H1 (cell line): ENCODE measurements around the gene ATP23. TPM values are rescaled to one million over a fixed set of nuclear protein-coding genes. Genes with fewer than 3 reads are reported as not detected.
A peak's percentile ranks its signal among the peaks of the same experiment; 100 is the strongest.

ENCODE experiments used
- CTCF ChIA-PET: fragments of 300-600 bp; sonication (Branson Sonifier 250); formaldehyde crosslinking; loops from one replicate; lab custom pipeline; 2021; ENCODE audit not compliant: partially characterized antibody; lab: Charles Lee
- POLR2A ChIA-PET: fragments of 300-600 bp; sonication (Branson Sonifier 250); formaldehyde crosslinking; loops from one replicate; lab custom pipeline; 2021; ENCODE audit warnings: inconsistent platforms; ENCODE audit not compliant: partially characterized antibody; lab: Charles Lee
- DNase-seq, 2 experiments: peaks; one replicate each; pipeline versions ENCODE4 v3.0.0 to v3.0.0-alpha.2; 2010 to 2022; ENCODE audit warnings: low spot score in 2 of 2, low read depth in 1 of 2, mixed read lengths in 1 of 2
- FAIRE-seq: peaks from 2 replicates; lab custom pipeline; 2011; peaks lifted over from hg19 to GRCh38; lab: Jason Lieb, UNC
- H2AFZ ChIP-seq: 2 replicates; pipeline ENCODE4 v1.8.1; 2012; ENCODE audit warnings: low read length, inconsistent platforms
- H2AK5ac ChIP-seq: 2 replicates; pipeline ENCODE4 v1.6.1; 2013; ENCODE audit warnings: low read depth, low read length
- H2BK120ac ChIP-seq: replicated peaks from 2 replicates; pipeline ENCODE3; 2013; ENCODE audit warnings: low read depth, low read length, inconsistent platforms
- H2BK12ac ChIP-seq: 2 replicates; pipeline ENCODE4 v1.6.1; 2013; ENCODE audit warnings: low read depth, low read length
- H2BK15ac ChIP-seq: 2 replicates; pipeline ENCODE4 v1.6.1; 2013; ENCODE audit warnings: low read length
- H2BK20ac ChIP-seq: 2 replicates; pipeline ENCODE4 v1.6.1; 2013; ENCODE audit warnings: low read length
- H2BK5ac ChIP-seq: 2 replicates; pipeline ENCODE4 v1.6.1; 2013; ENCODE audit warnings: low read depth, low read length
- H3K14ac ChIP-seq: 2 replicates; pipeline ENCODE4 v1.6.1; 2013; ENCODE audit warnings: inconsistent platforms; ENCODE audit not compliant: insufficient read length
- H3K18ac ChIP-seq: 2 replicates; pipeline ENCODE4 v1.6.1; 2013; ENCODE audit warnings: low read length; ENCODE audit errors: extremely low read depth
- H3K23ac ChIP-seq: 2 replicates; pipeline ENCODE4 v1.6.1; 2013; ENCODE audit warnings: inconsistent platforms; ENCODE audit not compliant: insufficient read length
- H3K23me2 ChIP-seq: 2 replicates; pipeline ENCODE4 v1.6.1; 2013; ENCODE audit warnings: low read depth, low read length
- H3K27ac ChIP-seq: 2 replicates; pipeline ENCODE4 v1.6.1; 2011; ENCODE audit warnings: low read depth, low read length, inconsistent platforms
- H3K27me3 ChIP-seq, 4 experiments: replicated peaks in 1 of 4; 1 replicate in 1 of 4; 2 replicates in 3 of 4; pipeline versions ENCODE4 v1.6.1 to v1.8.1; 2011 to 2013; ENCODE audit warnings: low read length in 3 of 4, mild to moderate bottlenecking in 3 of 4, inconsistent platforms in 2 of 4, mixed read lengths in 2 of 4, moderate library complexity in 1 of 4; ENCODE audit not compliant: control insufficient read depth in 3 of 4, insufficient read depth in 3 of 4; ENCODE audit errors: extremely low read depth in 1 of 4
- H3K36me3 ChIP-seq, 4 experiments: 2 replicates each; pipeline versions ENCODE4 v1.6.1 to v1.8.1; 2011 to 2013; ENCODE audit warnings: mild to moderate bottlenecking in 4 of 4, low read length in 3 of 4, moderate library complexity in 2 of 4, control low read depth in 1 of 4, inconsistent platforms in 1 of 4; ENCODE audit not compliant: insufficient read depth in 4 of 4, control insufficient read depth in 2 of 4
- H3K4ac ChIP-seq: replicated peaks from 2 replicates; pipeline ENCODE3; 2013; ENCODE audit warnings: low read length, low read depth, mixed read lengths, inconsistent platforms; ENCODE audit not compliant: insufficient read length
- H3K4me1 ChIP-seq, 4 experiments: replicated peaks in 1 of 4; 1 replicate in 1 of 4; 2 replicates in 3 of 4; pipeline versions ENCODE4 v1.6.1 to v1.8.1; 2011 to 2013; ENCODE audit warnings: low read length in 3 of 4, inconsistent platforms in 2 of 4, mixed read lengths in 1 of 4; ENCODE audit not compliant: insufficient read depth in 4 of 4, control insufficient read depth in 3 of 4
- H3K4me2 ChIP-seq, 2 experiments: 2 replicates each; pipeline versions ENCODE4 v1.6.1 to v1.8.1; 2011 to 2013; ENCODE audit warnings: low read depth in 2 of 2, low read length in 2 of 2, control low read depth in 1 of 2, inconsistent platforms in 1 of 2, mild to moderate bottlenecking in 1 of 2; ENCODE audit not compliant: insufficient read depth in 1 of 2
- H3K4me3 ChIP-seq, 4 experiments: fragments of 200-600, 300-600 bp in 1 of 4; sonication (generic), shearing (Covaris generic), sonication (Bioruptor Twin) in 1 of 4; 2 replicates each; pipeline versions ENCODE4 v1.5.1 to v1.8.1; 2011 to 2016; ENCODE audit warnings: low read length in 4 of 4, low read depth in 3 of 4, control low read depth in 2 of 4, inconsistent platforms in 2 of 4, mild to moderate bottlenecking in 2 of 4, mixed read lengths in 1 of 4, moderate library complexity in 1 of 4; ENCODE audit not compliant: insufficient read depth in 2 of 4; ENCODE audit errors: extremely low read depth in 1 of 4
- H3K56ac ChIP-seq: replicated peaks from 2 replicates; pipeline ENCODE3; 2013; ENCODE audit warnings: low read depth, mild to moderate bottlenecking, mixed read lengths, low read length, inconsistent platforms; ENCODE audit not compliant: insufficient read length
- H3K79me1 ChIP-seq: 2 replicates; pipeline ENCODE4 v1.6.1; 2013; ENCODE audit warnings: low read depth, low read length, control low read depth
- H3K79me2 ChIP-seq, 2 experiments: 2 replicates each; pipeline versions ENCODE4 v1.6.1 to v1.8.1; 2012 to 2013; ENCODE audit warnings: low read length in 2 of 2, mild to moderate bottlenecking in 2 of 2, inconsistent platforms in 1 of 2; ENCODE audit not compliant: insufficient read depth in 2 of 2, control insufficient read depth in 1 of 2
- H3K9ac ChIP-seq, 4 experiments: replicated peaks in 1 of 4; 1 replicate in 1 of 4; 2 replicates in 3 of 4; pipeline versions ENCODE4 v1.6.1 to v1.8.1; 2011 to 2013; ENCODE audit warnings: low read depth in 3 of 4, low read length in 3 of 4, control low read depth in 2 of 4, mild to moderate bottlenecking in 2 of 4, moderate library complexity in 2 of 4, inconsistent platforms in 1 of 4; ENCODE audit errors: extremely low read depth in 1 of 4
- H3K9me3 ChIP-seq, 2 experiments: 2 replicates each; pipeline versions ENCODE4 v1.6.1 to v1.8.1; 2012 to 2013; ENCODE audit warnings: mild to moderate bottlenecking in 2 of 2, moderate library complexity in 2 of 2, control low read depth in 1 of 2, inconsistent platforms in 1 of 2, low read depth in 1 of 2, low read length in 1 of 2, mixed read lengths in 1 of 2; ENCODE audit not compliant: insufficient read depth in 2 of 2
- H4K20me1 ChIP-seq, 2 experiments: replicated peaks in 1 of 2; 2 replicates each; pipeline versions ENCODE3 to v1.8.1; 2011 to 2013; ENCODE audit warnings: inconsistent platforms in 2 of 2, low read length in 2 of 2, mild to moderate bottlenecking in 1 of 2; ENCODE audit not compliant: insufficient read depth in 2 of 2, control insufficient read depth in 1 of 2
- H4K5ac ChIP-seq: 2 replicates; pipeline ENCODE4 v1.6.1; 2013; ENCODE audit warnings: low read length, low read depth, mixed read lengths, inconsistent platforms; ENCODE audit not compliant: insufficient read length
- H4K8ac ChIP-seq: 2 replicates; pipeline ENCODE4 v1.8.0; 2013; ENCODE audit warnings: mild to moderate bottlenecking, moderate library complexity, low read length, inconsistent platforms; ENCODE audit not compliant: insufficient read depth; ENCODE audit errors: extremely low read depth
- H4K91ac ChIP-seq: replicated peaks from 2 replicates; pipeline ENCODE3; 2013; ENCODE audit warnings: low read length, mixed read lengths, inconsistent platforms; ENCODE audit not compliant: insufficient read length
- FOSL1 ChIP-seq: IDR thresholded peaks from 2 replicates; pipeline ENCODE4 v1.6.1; 2011; ENCODE audit warnings: mild to moderate bottlenecking, low read depth, low read length, moderate library complexity; ENCODE audit not compliant: insufficient read depth
- JUN ChIP-seq: IDR thresholded peaks from 2 replicates; pipeline ENCODE4 v1.6.1; 2011; ENCODE audit warnings: low read depth, mild to moderate bottlenecking, improper control_type of control experiment, low read length
- KDM1A ChIP-seq: fragments of 200-600, 300-600 bp; sonication (generic); IDR thresholded peaks from 2 replicates; pipeline ENCODE4 v1.7.1; 2016; ENCODE audit warnings: mild to moderate bottlenecking, low read length, borderline replicate concordance
- NRF1 ChIP-seq: IDR thresholded peaks from 2 replicates; pipeline ENCODE4 v1.6.1; 2011; ENCODE audit warnings: mild to moderate bottlenecking, low read depth, low read length, improper control_type of control experiment
- SIN3A ChIP-seq, 2 experiments: IDR thresholded peaks in 1 of 2; conservative IDR thresholded peaks in 1 of 2; 2 replicates each; pipeline ENCODE4 v1.6.1; 2011 to 2012; ENCODE audit warnings: low read length in 2 of 2, improper control_type of control experiment in 1 of 2, low read depth in 1 of 2, mild to moderate bottlenecking in 1 of 2
- TEAD4 ChIP-seq: IDR thresholded peaks from 2 replicates; pipeline ENCODE4 v1.6.1; 2012; ENCODE audit warnings: low read depth, low read length, inconsistent platforms, mixed read lengths
- YY1 ChIP-seq: IDR thresholded peaks from 2 replicates; pipeline ENCODE4 v1.6.1; 2011; ENCODE audit warnings: low read depth, mild to moderate bottlenecking, low read length
- ZNF274 ChIP-seq: IDR thresholded peaks from 2 replicates; pipeline ENCODE4 v1.7.0; 2012; ENCODE audit warnings: low read length, borderline replicate concordance; ENCODE audit errors: extremely low read depth
- WGBS, 2 experiments: shearing (Covaris generic) in 1 of 2; methylation state at CpG; one replicate each; pipeline versions ENCODE4 v1.1.6 to v1.1.7; 2013 to 2015; ENCODE audit warnings: low lambda C conversion rate in 2 of 2, mixed read lengths in 2 of 2, inconsistent platforms in 1 of 2, low coverage in 1 of 2, missing lambda C conversion rate in 1 of 2; ENCODE audit not compliant: insufficient replicate concordance in 2 of 2, insufficient coverage in 1 of 2, insufficient read length in 1 of 2; ENCODE audit errors: extremely low coverage in 1 of 2, missing lambda C conversion rate in 1 of 2; 5-methylcytosine and 5-hydroxymethylcytosine counted together
- polyA plus RNA-seq, 7 experiments: library from polyadenylated mRNA; depleted of rRNA in 3 of 7; stranded (reverse) in 5 of 7; unstranded in 2 of 7; fragments of >200 nt in 5 of 7; fragments of 200-250 nt in 2 of 7; gene quantifications; 1 replicate in 5 of 7; 2 replicates in 1 of 7; 4 replicates in 1 of 7; pipeline versions ENCODE4 v1.2.1 to v1.2.3, GENCODE V29; 2011 to 2013; ENCODE audit warnings: missing spikeins in 2 of 7, mixed read lengths in 2 of 7
- total RNA-seq: library from RNA; stranded (reverse); fragmentation: NEBNext Ultra II Directional; extraction: Animal tissue kit (Norgen Biotek cat#: 25700); gene quantifications from 2 replicates; pipeline ENCODE4 v1.2.1, GENCODE V29; 2021

The ATP23 gene
- total and polyA plus RNA-seq, 2 of the 8 experiments (the other 6 are each of a cell fraction or from before 2014, with no cell fraction given), result 10.2 to 13.5 TPM

DNA sequence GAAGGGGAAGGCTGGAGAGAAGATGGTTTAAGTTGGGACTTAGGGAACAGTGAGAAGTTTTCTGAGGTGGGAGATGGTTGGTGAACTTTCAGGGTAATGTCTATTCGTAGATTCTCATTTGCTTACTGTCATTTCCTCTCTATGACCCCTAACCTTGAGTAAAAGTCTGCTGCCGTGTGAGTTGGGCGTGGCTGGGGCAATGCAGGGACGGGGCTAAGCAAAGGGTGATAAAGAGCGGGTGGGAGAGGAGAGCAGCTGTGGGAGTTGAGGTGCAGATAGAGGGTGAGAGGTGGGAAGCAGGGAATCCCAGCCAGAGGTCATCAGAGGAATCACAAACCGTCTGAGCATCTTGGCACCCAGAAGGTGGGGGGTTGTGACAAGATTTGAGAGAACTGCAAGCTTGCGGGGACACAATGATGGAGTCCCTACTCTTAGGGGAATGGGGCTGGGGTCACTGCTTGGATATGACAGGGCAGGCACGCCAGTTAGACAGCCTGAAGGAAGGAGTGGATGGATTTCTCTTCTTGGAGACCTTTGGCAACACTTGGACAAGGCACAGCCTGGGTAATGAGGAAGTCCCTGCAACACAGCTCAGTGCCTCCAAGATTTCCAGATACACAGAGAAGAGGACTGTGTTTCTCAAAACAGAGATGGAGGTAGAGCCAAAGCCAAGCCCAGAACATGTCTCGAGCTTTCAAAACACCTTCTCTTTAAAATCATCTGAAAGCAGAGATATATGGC, 49.0 kb upstream of the ATP23 start:
- Histone ChIP-seq H3K9ac (no peak overlapping the region), H3K79me2 (no peaks in the 10 kb centered on the region), H4K5ac (no peak overlapping the region), H2BK120ac (no peak overlapping the region), H4K20me1 (no peaks in the 10 kb centered on the region), H3K4me3 (no peak overlapping the region), H3K14ac (no peak overlapping the region), H3K9me3 (no peaks in the 10 kb centered on the region), H3K23ac (no peak overlapping the region), H2AK5ac (no peak overlapping the region), H3K23me2 (peaks cover 4% of the 10 kb centered on the region; the same call in 1 of the 2 replicates), H2BK12ac (0 out of 2 replicates have a peak overlapping the region, but pooled peaks have one; percentile 17), H2BK15ac (no peak overlapping the region), H3K27me3 (peaks cover 0 to 7% (median 3%) of the 10 kb centered on the region in 4 experiments; a peak in 4 of 7 replicates), H4K8ac (no peak overlapping the region), H4K91ac (no peak overlapping the region), H3K4me2 (no peak overlapping the region), H2BK5ac (no peak overlapping the region), H2BK20ac (no peak overlapping the region; the same call in 1 of the 2 replicates), H2AFZ (no peak overlapping the region), H3K56ac (no peak overlapping the region), H3K4me1 (peaks cover 13 to 44% (median 30%) of the 10 kb centered on the region in 4 experiments), H3K27ac (no peak overlapping the region), H3K79me1 (no peaks in the 10 kb centered on the region), H3K4ac (no peak overlapping the region), H3K36me3 (no peaks in the 10 kb centered on the region), H3K18ac (no peak overlapping the region)
- TF ChIP-seq JUN (no peak), KDM1A (no peak), YY1 (no peak), NRF1 (no peak), ZNF274 (no peak), TEAD4 (no peak), SIN3A (conservative IDR thresholded peaks at IDR 0.05 in 1 of 2, IDR thresholded peaks at IDR 0.05 in 1 of 2; ENCODE audit: low read depth in 1 of 2, low read length in 2 of 2) (no peak), FOSL1 (no peak)
- FAIRE-seq (no peak), DNase-seq (no peak)
- ChIA-PET POLR2A (interaction anchor here (1.4 to 8.6 kb wide), 3 partner anchors 44 to 60 kb away, joined by 4 to 181 read pairs (median 62); partner anchors contain the start of gene CTDSP2), CTCF (interaction anchor here (0.9 to 8.7 kb wide), 4 partner anchors 13 to 135 kb away, joined by 3 to 119 read pairs (median 42); no protein-coding TSS in a partner anchor)
- 79% methylated on average over 9 of the region's 9 CpGs; no CpG with 5 or more reads in 1 of the 2 experiments for WGBS, 2 experiments
